Osteoblast (primary cell): ENCODE measurements around the gene CCDC192. TPM values are rescaled to one million over a fixed set of nuclear protein-coding genes. Genes with fewer than 3 reads are reported as not detected.
A peak's percentile ranks its signal among the peaks of the same experiment; 100 is the strongest.

Source experiments
- DNase-seq: peaks from one replicate; pipeline ENCODE4 v3.0.0; 2011; ENCODE audit warnings: low spot score, mixed read lengths; ENCODE audit not compliant: insufficient read length; ENCODE audit errors: missing footprints
- H2AFZ ChIP-seq: 2 replicates; pipeline ENCODE4 v1.6.0; 2011; ENCODE audit warnings: mild to moderate bottlenecking, low read length
- H3K27ac ChIP-seq: 2 replicates; pipeline ENCODE4 v1.5.1; 2011; ENCODE audit warnings: mild to moderate bottlenecking, low read depth, low read length, moderate library complexity
- H3K27me3 ChIP-seq: 2 replicates; pipeline ENCODE4 v1.6.0; 2012; ENCODE audit warnings: mild to moderate bottlenecking, control low read depth, inconsistent platforms, low read length, moderate library complexity; ENCODE audit not compliant: insufficient read depth
- H3K36me3 ChIP-seq: 2 replicates; pipeline ENCODE4 v1.5.1; 2011; ENCODE audit warnings: mild to moderate bottlenecking, low read length, control low read depth, moderate library complexity; ENCODE audit not compliant: insufficient read depth
- H3K4me1 ChIP-seq: 2 replicates; pipeline ENCODE4 v1.5.1; 2011; ENCODE audit warnings: mild to moderate bottlenecking, low read length, control low read depth, moderate library complexity; ENCODE audit not compliant: insufficient read depth
- H3K4me2 ChIP-seq: 2 replicates; pipeline ENCODE4 v1.6.0; 2011; ENCODE audit warnings: mild to moderate bottlenecking, low read length; ENCODE audit not compliant: insufficient read depth
- H3K4me3 ChIP-seq: fragments of 200-600 bp; sonication (generic); 3 replicates; pipeline ENCODE4 v1.5.1; 2012; ENCODE audit warnings: mild to moderate bottlenecking, low read length, inconsistent platforms; ENCODE audit not compliant: insufficient read depth
- H3K79me2 ChIP-seq: 2 replicates; pipeline ENCODE4 v1.6.0; 2012; ENCODE audit warnings: mild to moderate bottlenecking, low read length, control low read depth, inconsistent platforms; ENCODE audit not compliant: insufficient read depth
- H3K9me3 ChIP-seq: 2 replicates; pipeline ENCODE4 v1.5.1; 2011; ENCODE audit warnings: low read depth, low read length, control low read depth
- H4K20me1 ChIP-seq: 2 replicates; pipeline ENCODE4 v1.6.0; 2012; ENCODE audit warnings: mild to moderate bottlenecking, low read length, control low read depth; ENCODE audit not compliant: insufficient read depth
- CTCF ChIP-seq: IDR thresholded peaks from 2 replicates; pipeline ENCODE4 v1.5.1; 2011; ENCODE audit warnings: mild to moderate bottlenecking, low read depth, low read length, moderate library complexity; ENCODE audit errors: extremely low read depth
- total RNA-seq: library from RNA; depleted of rRNA; stranded (reverse); fragments of >200 nt; gene quantifications from 2 replicates; pipeline ENCODE4 v1.2.3, GENCODE V29; 2012

CCDC192 gene
- total RNA-seq, 1 donor = not detected

- no peak overlapping the region for H3K27ac ChIP-seq
- no peak for DNase-seq
- no peaks in the 10 kb centered on the region for H3K27me3 ChIP-seq
- no peak overlapping the region for H2AFZ ChIP-seq
- H3K4me2 ChIP-seq = no peak overlapping the region
- H3K4me1 ChIP-seq = no peaks in the 10 kb centered on the region
- H3K79me2 ChIP-seq = no peaks in the 10 kb centered on the region
- H4K20me1 ChIP-seq = no peaks in the 10 kb centered on the region
- no peaks in the 10 kb centered on the region for H3K9me3 ChIP-seq
- no peaks in the 10 kb centered on the region for H3K36me3 ChIP-seq
- peak; percentile 13 for TF ChIP-seq CTCF
- H3K4me3 ChIP-seq = no peak overlapping the region
These were observed 272.8 kb downstream of the CCDC192 start for GRCh38 chr5:127975961-127976360.

GRCh38 chr5:127976525-127976924 is 273.3 kb downstream of the CCDC192 start:
- Histone ChIP-seq H3K27me3 (no peaks in the 10 kb centered on the region), H3K4me2 (no peak overlapping the region), H3K4me1 (no peaks in the 10 kb centered on the region), H2AFZ (no peak overlapping the region), H3K36me3 (no peaks in the 10 kb centered on the region), H3K27ac (no peak overlapping the region), H3K79me2 (no peaks in the 10 kb centered on the region), H3K4me3 (no peak overlapping the region), H3K9me3 (no peaks in the 10 kb centered on the region), H4K20me1 (no peaks in the 10 kb centered on the region)
- TF ChIP-seq CTCF = no peak
- no peak for DNase-seq

GRCh38 chr5:127976991-127977717 is 274.0 kb downstream of the CCDC192 start:
- Histone ChIP-seq H3K36me3 (no peaks in the 10 kb centered on the region), H3K4me3 (no peak overlapping the region), H3K27ac (no peak overlapping the region), H3K79me2 (no peaks in the 10 kb centered on the region), H3K4me2 (no peak overlapping the region), H3K27me3 (no peaks in the 10 kb centered on the region), H3K4me1 (no peaks in the 10 kb centered on the region), H2AFZ (no peak overlapping the region), H4K20me1 (no peaks in the 10 kb centered on the region), H3K9me3 (no peaks in the 10 kb centered on the region)
- TF ChIP-seq CTCF = no peak
- no peak for DNase-seq

GRCh38 chr5:127978738-127979300 is 275.6 kb downstream of the CCDC192 start:
- Histone ChIP-seq H3K9me3 (no peaks in the 10 kb centered on the region), H3K36me3 (no peaks in the 10 kb centered on the region), H3K4me1 (no peaks in the 10 kb centered on the region), H2AFZ (no peak overlapping the region), H3K27me3 (no peaks in the 10 kb centered on the region), H3K4me2 (no peak overlapping the region), H4K20me1 (no peaks in the 10 kb centered on the region), H3K27ac (no peak overlapping the region), H3K79me2 (no peaks in the 10 kb centered on the region), H3K4me3 (no peak overlapping the region)
- no peak for TF ChIP-seq CTCF
- no peak for DNase-seq
